Liver (tissue), 9 donors: Measurements from ENCODE around the gene AJAP1. TPM values are rescaled to one million over a fixed set of nuclear protein-coding genes. Genes with fewer than 3 reads are reported as not detected.

ENCODE experiments used
- DNase-seq: peaks from one replicate; pipeline ENCODE4 v3.0.0-alpha.2; 2017; ENCODE audit warnings: low spot score
- H3K27ac ChIP-seq, 2 donors: one replicate each; pipeline ENCODE4 v1.7.0; 2013; ENCODE audit warnings: inconsistent platforms in 2 of 2, low read length in 2 of 2, control low read depth in 1 of 2, low read depth in 1 of 2, mild to moderate bottlenecking in 1 of 2
- H3K27me3 ChIP-seq, 4 donors: one replicate each; pipeline versions ENCODE4 v1.6.1 to v1.7.0; 2013; ENCODE audit warnings: low read length in 3 of 4, inconsistent platforms in 1 of 4, mild to moderate bottlenecking in 1 of 4, moderate library complexity in 1 of 4; ENCODE audit not compliant: control insufficient read depth in 4 of 4, insufficient read depth in 4 of 4
- H3K36me3 ChIP-seq, 4 donors: one replicate each; pipeline versions ENCODE4 v1.6.1 to v1.7.0; 2013; ENCODE audit warnings: low read length in 3 of 4, mild to moderate bottlenecking in 3 of 4, low read depth in 1 of 4, moderate library complexity in 1 of 4; ENCODE audit not compliant: control insufficient read depth in 4 of 4, insufficient read depth in 3 of 4
- H3K4me1 ChIP-seq, 4 donors: one replicate each; pipeline versions ENCODE4 v1.6.1 to v1.7.0; 2013; ENCODE audit warnings: low read length in 3 of 4, mild to moderate bottlenecking in 3 of 4, moderate library complexity in 1 of 4; ENCODE audit not compliant: control insufficient read depth in 4 of 4, insufficient read depth in 4 of 4
- H3K4me3 ChIP-seq, 3 donors: one replicate each; pipeline versions ENCODE4 v1.6.1 to v1.7.0; 2013; ENCODE audit warnings: low read length in 3 of 3, control low read depth in 1 of 3, low read depth in 1 of 3, mild to moderate bottlenecking in 1 of 3
- H3K9ac ChIP-seq, 2 donors: one replicate each; pipeline ENCODE4 v1.7.0; 2013; ENCODE audit warnings: low read length in 2 of 2, mild to moderate bottlenecking in 2 of 2, moderate library complexity in 2 of 2, control low read depth in 1 of 2, low read depth in 1 of 2
- H3K9me3 ChIP-seq, 4 donors: one replicate each; pipeline versions ENCODE4 v1.6.1 to v1.7.0; 2013; ENCODE audit warnings: low read length in 3 of 4; ENCODE audit not compliant: control insufficient read depth in 4 of 4
- EGR1 ChIP-seq, 2 donors: IDR thresholded peaks; 2 replicates each; pipeline ENCODE4 v1.6.1; 2016 to 2018; ENCODE audit warnings: antibody characterized with exemption in 2 of 2, low read depth in 2 of 2
- FOXA1 ChIP-seq: IDR thresholded peaks from 2 replicates; pipeline ENCODE4 v1.6.1; 2016; ENCODE audit warnings: antibody characterized with exemption
- FOXA2 ChIP-seq: IDR thresholded peaks from 2 replicates; pipeline ENCODE4 v1.6.1; 2016; ENCODE audit warnings: antibody characterized with exemption
- GABPA ChIP-seq, 2 donors: IDR thresholded peaks in 1 of 2; conservative IDR thresholded peaks in 1 of 2; 2 replicates each; pipeline ENCODE4 v1.6.1; 2016; ENCODE audit warnings: antibody characterized with exemption in 2 of 2, mild to moderate bottlenecking in 1 of 2, moderate library complexity in 1 of 2
- HNF4A ChIP-seq, 2 donors: conservative IDR thresholded peaks; 2 replicates each; pipeline ENCODE4 v1.6.1; 2016; ENCODE audit warnings: antibody characterized with exemption in 2 of 2, mild to moderate bottlenecking in 2 of 2
- HNF4G ChIP-seq: IDR thresholded peaks from 2 replicates; pipeline ENCODE4 v1.6.1; 2016; ENCODE audit warnings: antibody characterized with exemption
- JUND ChIP-seq, 2 donors: IDR thresholded peaks; 2 replicates each; pipeline ENCODE4 v1.6.1; 2016; ENCODE audit warnings: antibody characterized with exemption in 2 of 2
- NR2F2 ChIP-seq: IDR thresholded peaks from 2 replicates; pipeline ENCODE4 v1.6.1; 2016; ENCODE audit warnings: antibody characterized with exemption
- RAD21 ChIP-seq, 2 donors: IDR thresholded peaks; 2 replicates each; pipeline ENCODE4 v1.6.1; 2016; ENCODE audit warnings: antibody characterized with exemption in 2 of 2, mild to moderate bottlenecking in 2 of 2
- RXRA ChIP-seq, 2 donors: IDR thresholded peaks; 2 replicates each; pipeline ENCODE4 v1.6.1; 2017 to 2018; ENCODE audit warnings: antibody characterized with exemption in 2 of 2, mild to moderate bottlenecking in 1 of 2
- SP1 ChIP-seq: IDR thresholded peaks from 2 replicates; pipeline ENCODE4 v1.6.1; 2018; ENCODE audit warnings: antibody characterized with exemption, mild to moderate bottlenecking
- TAF1 ChIP-seq: conservative IDR thresholded peaks from 2 replicates; pipeline ENCODE4 v1.6.1; 2016; ENCODE audit warnings: antibody characterized with exemption, mild to moderate bottlenecking
- YY1 ChIP-seq: IDR thresholded peaks from 2 replicates; pipeline ENCODE4 v1.6.1; 2016; ENCODE audit warnings: antibody characterized with exemption, mild to moderate bottlenecking
- WGBS: extraction: QIAGEN DNeasy Blood & Tissue Kit; methylation state at CpG from one replicate; pipeline ENCODE4 v1.1.7; 2013; 5-methylcytosine and 5-hydroxymethylcytosine counted together
- polyA plus RNA-seq, 2 donors: library from polyadenylated mRNA; stranded (reverse) in 1 of 2; unstranded in 1 of 2; fragments of 200-250 nt in 1 of 2; fragments of >200 nt in 1 of 2; fragmentation: Nextera tagmentation in 1 of 2; extraction: Ambion mirVana in 1 of 2; gene quantifications; one replicate each; pipeline versions ENCODE4 v1.2.1 to v1.2.3, GENCODE V29; 2013 to 2015
- total RNA-seq, 2 donors: library from RNA; depleted of rRNA; stranded (reverse); fragments of >200 nt; gene quantifications; one replicate each; pipeline ENCODE4 v1.2.3, GENCODE V29; 2014
- TF ChIP-seq, protein P1 (sequence below): IDR thresholded peaks from 2 replicates; pipeline ENCODE4 v1.6.1; 2016; ENCODE audit warnings: antibody characterized with exemption
- TF ChIP-seq, protein P2 (sequence below): IDR thresholded peaks from 2 replicates; pipeline ENCODE4 v1.6.1; 2016; ENCODE audit warnings: antibody characterized with exemption
- TF ChIP-seq, protein P3 (sequence below): fragments of 150-350 bp; IDR thresholded peaks from 2 replicates; pipeline ENCODE4 v1.5.1; 2017; ENCODE audit warnings: improper control_type of control experiment, low read depth, low read length; ENCODE audit not compliant: missing input control
- TF ChIP-seq, protein P4 (sequence below): IDR thresholded peaks from 2 replicates; pipeline ENCODE4 v1.6.1; 2016; ENCODE audit warnings: antibody characterized with exemption, mild to moderate bottlenecking
- donor health status: healthy.
- donor health status: healthy.
- donor health status: healthy.
- donor health status: healthy.
- donor health status: healthy.

AJAP1 gene
- total and polyA plus RNA-seq, 4 donors, result under 0.01 to 0.21 (median 0.08) TPM; not detected in 1

DNA sequence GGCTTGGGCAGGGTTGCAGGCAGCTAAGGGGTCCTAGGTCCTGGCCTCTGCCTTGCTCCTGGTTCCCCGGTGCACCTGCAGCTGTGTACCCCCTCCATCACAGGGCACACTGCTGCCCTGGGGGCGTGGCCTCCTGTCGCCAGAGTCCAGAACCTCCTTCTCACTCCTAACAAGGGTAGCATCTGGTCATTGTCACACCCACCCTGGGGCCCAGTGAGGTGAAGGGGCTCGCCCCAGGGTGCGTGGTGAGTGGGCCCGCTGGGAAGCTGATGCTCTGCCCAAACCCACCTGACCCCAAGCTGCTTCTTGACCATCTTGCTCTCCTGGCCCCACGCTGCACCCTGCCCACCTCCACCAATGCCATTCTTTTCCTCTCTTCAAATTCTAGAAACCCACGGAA is 44.5 kb downstream of the AJAP1 start (continued):
- TF ChIP-seq RAD21 (IDR thresholded peaks at IDR 0.05), result no peak

DNA sequence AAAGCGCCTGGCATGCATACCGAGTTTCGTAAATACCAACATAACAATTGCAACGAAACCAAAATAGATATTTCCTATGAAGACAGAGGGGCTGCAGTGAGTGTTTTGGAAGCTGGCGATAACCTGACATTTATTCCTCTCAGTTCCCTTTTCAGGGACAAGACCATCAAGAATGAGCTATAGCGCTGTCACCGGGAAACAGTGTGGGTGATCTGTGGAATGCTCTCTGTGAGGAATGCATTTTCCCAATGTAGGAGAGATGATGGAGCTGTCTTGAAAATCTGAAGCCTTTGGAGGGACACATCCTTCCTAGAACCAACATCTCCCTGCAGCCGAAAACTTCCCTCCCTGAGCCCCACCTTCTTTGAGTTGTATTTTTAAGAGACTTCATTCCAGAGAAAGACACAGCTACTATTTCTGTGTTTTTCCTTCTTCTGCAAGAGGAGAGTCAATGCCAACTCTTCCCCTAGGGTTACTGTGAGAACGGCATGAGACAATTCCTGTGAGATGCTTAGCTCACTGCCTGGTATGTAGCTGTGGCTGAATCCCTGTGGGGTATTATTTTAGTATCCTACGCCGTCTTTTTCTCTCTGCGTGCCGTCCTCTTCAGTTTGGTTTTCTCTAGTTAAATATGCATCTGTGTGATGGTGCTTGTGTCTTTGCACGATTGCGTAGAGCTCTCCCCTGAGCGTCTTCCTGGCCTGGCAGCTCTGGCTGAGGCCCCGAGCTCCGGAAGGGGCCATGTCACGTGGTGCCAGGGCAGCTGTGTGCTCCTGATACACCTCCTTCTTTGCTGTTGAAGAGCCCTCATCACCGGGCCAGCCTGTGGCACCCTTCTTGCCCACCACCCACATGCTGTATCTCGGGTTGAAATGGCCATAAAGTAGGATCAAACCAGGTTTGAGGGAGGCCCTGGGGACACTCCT is 45.2 kb downstream of the AJAP1 start:
- Histone ChIP-seq H3K9ac (no peak overlapping the region), H3K27me3 (no peaks in the 10 kb centered on the region), H3K9me3 (no peaks in the 10 kb centered on the region), H3K36me3 (no peaks in the 10 kb centered on the region), H3K4me1 (no peaks in the 10 kb centered on the region), H3K27ac (no peak overlapping the region), H3K4me3 (no peak overlapping the region)
- no peak for DNase-seq
- TF ChIP-seq FOXA2 (no peak), NR2F2 (no peak), JUND (IDR thresholded peaks at IDR 0.05) (no peak), SP1 (no peak), FOXA1 (no peak), YY1 (no peak), RXRA (IDR thresholded peaks at IDR 0.05) (no peak), HNF4G (no peak), TAF1 (no peak), RAD21 (IDR thresholded peaks at IDR 0.05) (no peak), GABPA (IDR thresholded peaks at IDR 0.05 in 1 of 2, conservative IDR thresholded peaks at IDR 0.05 in 1 of 2) (no peak), EGR1 (IDR thresholded peaks at IDR 0.05; ENCODE audit: low read depth in 2 of 2) (no peak), HNF4A (conservative IDR thresholded peaks at IDR 0.05) (no peak)
- TF ChIP-seq, protein P1, sequence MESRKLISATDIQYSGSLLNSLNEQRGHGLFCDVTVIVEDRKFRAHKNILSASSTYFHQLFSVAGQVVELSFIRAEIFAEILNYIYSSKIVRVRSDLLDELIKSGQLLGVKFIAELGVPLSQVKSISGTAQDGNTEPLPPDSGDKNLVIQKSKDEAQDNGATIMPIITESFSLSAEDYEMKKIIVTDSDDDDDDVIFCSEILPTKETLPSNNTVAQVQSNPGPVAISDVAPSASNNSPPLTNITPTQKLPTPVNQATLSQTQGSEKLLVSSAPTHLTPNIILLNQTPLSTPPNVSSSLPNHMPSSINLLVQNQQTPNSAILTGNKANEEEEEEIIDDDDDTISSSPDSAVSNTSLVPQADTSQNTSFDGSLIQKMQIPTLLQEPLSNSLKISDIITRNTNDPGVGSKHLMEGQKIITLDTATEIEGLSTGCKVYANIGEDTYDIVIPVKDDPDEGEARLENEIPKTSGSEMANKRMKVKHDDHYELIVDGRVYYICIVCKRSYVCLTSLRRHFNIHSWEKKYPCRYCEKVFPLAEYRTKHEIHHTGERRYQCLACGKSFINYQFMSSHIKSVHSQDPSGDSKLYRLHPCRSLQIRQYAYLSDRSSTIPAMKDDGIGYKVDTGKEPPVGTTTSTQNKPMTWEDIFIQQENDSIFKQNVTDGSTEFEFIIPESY, result no peak
- TF ChIP-seq, protein P2, sequence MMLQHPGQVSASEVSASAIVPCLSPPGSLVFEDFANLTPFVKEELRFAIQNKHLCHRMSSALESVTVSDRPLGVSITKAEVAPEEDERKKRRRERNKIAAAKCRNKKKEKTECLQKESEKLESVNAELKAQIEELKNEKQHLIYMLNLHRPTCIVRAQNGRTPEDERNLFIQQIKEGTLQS, result no peak
- TF ChIP-seq, protein P3, sequence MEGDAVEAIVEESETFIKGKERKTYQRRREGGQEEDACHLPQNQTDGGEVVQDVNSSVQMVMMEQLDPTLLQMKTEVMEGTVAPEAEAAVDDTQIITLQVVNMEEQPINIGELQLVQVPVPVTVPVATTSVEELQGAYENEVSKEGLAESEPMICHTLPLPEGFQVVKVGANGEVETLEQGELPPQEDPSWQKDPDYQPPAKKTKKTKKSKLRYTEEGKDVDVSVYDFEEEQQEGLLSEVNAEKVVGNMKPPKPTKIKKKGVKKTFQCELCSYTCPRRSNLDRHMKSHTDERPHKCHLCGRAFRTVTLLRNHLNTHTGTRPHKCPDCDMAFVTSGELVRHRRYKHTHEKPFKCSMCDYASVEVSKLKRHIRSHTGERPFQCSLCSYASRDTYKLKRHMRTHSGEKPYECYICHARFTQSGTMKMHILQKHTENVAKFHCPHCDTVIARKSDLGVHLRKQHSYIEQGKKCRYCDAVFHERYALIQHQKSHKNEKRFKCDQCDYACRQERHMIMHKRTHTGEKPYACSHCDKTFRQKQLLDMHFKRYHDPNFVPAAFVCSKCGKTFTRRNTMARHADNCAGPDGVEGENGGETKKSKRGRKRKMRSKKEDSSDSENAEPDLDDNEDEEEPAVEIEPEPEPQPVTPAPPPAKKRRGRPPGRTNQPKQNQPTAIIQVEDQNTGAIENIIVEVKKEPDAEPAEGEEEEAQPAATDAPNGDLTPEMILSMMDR, result no peak
- TF ChIP-seq, protein P4, sequence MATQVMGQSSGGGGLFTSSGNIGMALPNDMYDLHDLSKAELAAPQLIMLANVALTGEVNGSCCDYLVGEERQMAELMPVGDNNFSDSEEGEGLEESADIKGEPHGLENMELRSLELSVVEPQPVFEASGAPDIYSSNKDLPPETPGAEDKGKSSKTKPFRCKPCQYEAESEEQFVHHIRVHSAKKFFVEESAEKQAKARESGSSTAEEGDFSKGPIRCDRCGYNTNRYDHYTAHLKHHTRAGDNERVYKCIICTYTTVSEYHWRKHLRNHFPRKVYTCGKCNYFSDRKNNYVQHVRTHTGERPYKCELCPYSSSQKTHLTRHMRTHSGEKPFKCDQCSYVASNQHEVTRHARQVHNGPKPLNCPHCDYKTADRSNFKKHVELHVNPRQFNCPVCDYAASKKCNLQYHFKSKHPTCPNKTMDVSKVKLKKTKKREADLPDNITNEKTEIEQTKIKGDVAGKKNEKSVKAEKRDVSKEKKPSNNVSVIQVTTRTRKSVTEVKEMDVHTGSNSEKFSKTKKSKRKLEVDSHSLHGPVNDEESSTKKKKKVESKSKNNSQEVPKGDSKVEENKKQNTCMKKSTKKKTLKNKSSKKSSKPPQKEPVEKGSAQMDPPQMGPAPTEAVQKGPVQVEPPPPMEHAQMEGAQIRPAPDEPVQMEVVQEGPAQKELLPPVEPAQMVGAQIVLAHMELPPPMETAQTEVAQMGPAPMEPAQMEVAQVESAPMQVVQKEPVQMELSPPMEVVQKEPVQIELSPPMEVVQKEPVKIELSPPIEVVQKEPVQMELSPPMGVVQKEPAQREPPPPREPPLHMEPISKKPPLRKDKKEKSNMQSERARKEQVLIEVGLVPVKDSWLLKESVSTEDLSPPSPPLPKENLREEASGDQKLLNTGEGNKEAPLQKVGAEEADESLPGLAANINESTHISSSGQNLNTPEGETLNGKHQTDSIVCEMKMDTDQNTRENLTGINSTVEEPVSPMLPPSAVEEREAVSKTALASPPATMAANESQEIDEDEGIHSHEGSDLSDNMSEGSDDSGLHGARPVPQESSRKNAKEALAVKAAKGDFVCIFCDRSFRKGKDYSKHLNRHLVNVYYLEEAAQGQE, result no peak
- WGBS, result 83% methylated on average over 21 of the region's 21 CpGs
